Prostate gland (tissue), 2 donors: ENCODE results near the gene DLG4.

ENCODE experiments used
- POLR2A ChIP-seq: fragments of 450-650 bp; IDR thresholded peaks from one replicate; pipeline ENCODE4 v1.6.1; 2016; ENCODE audit warnings: antibody characterized with exemption, mild to moderate bottlenecking
- POLR2AphosphoS5 ChIP-seq: sonication (generic); formaldehyde crosslinking; IDR thresholded peaks from one replicate; pipeline ENCODE4 v1.6.1; 2017; ENCODE audit warnings: antibody characterized with exemption
- TF ChIP-seq, protein P1 (sequence below), 4 experiments: fragments of 200-600 bp in 2 of 4; fragments of 450-650 bp in 2 of 4; sonication (generic) in 2 of 4; IDR thresholded peaks; 1 replicate in 3 of 4; 2 replicates in 1 of 4; pipeline ENCODE4 v1.5.1; 2016 to 2019; ENCODE audit warnings: antibody characterized with exemption in 4 of 4, mild to moderate bottlenecking in 2 of 4, moderate library complexity in 2 of 4

DNA sequence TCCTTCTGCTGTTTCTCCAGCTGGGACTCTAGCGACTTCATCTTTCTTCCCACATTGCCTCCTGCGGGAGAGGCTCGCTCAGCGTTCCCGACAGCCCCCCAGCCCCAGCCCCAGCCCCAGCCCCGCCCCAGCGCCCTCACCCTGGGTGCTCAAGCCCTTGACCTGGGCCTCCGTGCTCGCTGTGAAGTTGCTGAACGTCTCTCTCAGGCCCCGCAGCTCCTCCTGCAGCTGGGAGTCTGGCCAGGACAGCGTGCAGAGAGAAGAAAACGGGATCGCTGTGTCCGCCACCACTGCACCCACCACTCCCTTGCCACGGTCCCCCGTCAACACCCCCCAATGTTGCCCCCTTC, 42.8 kb downstream of the DLG4 start:
- TF ChIP-seq, protein P1, sequence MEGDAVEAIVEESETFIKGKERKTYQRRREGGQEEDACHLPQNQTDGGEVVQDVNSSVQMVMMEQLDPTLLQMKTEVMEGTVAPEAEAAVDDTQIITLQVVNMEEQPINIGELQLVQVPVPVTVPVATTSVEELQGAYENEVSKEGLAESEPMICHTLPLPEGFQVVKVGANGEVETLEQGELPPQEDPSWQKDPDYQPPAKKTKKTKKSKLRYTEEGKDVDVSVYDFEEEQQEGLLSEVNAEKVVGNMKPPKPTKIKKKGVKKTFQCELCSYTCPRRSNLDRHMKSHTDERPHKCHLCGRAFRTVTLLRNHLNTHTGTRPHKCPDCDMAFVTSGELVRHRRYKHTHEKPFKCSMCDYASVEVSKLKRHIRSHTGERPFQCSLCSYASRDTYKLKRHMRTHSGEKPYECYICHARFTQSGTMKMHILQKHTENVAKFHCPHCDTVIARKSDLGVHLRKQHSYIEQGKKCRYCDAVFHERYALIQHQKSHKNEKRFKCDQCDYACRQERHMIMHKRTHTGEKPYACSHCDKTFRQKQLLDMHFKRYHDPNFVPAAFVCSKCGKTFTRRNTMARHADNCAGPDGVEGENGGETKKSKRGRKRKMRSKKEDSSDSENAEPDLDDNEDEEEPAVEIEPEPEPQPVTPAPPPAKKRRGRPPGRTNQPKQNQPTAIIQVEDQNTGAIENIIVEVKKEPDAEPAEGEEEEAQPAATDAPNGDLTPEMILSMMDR (IDR thresholded peaks at IDR 0.05), result no peak
- TF ChIP-seq POLR2AphosphoS5 (no peak), POLR2A (no peak)
